Stimulated activated CD8-positive, alpha-beta memory T cell treated with anti-CD3 and anti-CD28 coated beads, Interleukin-12 subunit alpha, Interleukin-12 subunit beta, amount 100 ng/mL, for 24 hours (primary cell): ENCODE measurements around the gene DMBT1.
"Not testable (repeated sequence)": the region's sequence is repeated elsewhere in the genome, so short reads cannot be mapped to it uniquely, and the experiment has no call there.

Experiments
- DNase-seq: peaks from one replicate; pipeline ENCODE4 v3.0.0-alpha.2; 2020; ENCODE audit errors: extremely low read depth

Gene DMBT1

DNA sequence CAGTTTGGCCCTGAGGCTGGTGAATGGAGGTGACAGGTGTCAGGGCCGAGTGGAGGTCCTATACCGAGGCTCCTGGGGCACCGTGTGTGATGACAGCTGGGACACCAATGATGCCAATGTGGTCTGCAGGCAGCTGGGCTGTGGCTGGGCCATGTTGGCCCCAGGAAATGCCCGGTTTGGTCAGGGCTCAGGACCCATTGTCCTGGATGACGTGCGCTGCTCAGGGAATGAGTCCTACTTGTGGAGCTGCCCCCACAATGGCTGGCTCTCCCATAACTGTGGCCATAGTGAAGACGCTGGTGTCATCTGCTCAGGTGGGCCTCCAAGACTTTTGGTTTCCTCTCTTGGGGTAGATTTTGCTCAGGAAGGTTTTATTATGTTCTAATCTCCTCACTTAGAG lies 25.5 kb downstream of the DMBT1 start:
- not testable (repeated sequence) for DNase-seq

- no peak for DNase-seq
These were observed 26.7 kb downstream of the DMBT1 start for GRCh38 chr10:122587098-122587760.

GRCh38 chr10:122588381-122588780 lies 27.8 kb downstream of the DMBT1 start:
- no peak for DNase-seq

GRCh38 chr10:122590153-122590552 lies 29.6 kb downstream of the DMBT1 start:
- DNase-seq: no peak

- DNase-seq: no peak
These were observed 31.2 kb downstream of the DMBT1 start for GRCh38 chr10:122591736-122592135.

DNA sequence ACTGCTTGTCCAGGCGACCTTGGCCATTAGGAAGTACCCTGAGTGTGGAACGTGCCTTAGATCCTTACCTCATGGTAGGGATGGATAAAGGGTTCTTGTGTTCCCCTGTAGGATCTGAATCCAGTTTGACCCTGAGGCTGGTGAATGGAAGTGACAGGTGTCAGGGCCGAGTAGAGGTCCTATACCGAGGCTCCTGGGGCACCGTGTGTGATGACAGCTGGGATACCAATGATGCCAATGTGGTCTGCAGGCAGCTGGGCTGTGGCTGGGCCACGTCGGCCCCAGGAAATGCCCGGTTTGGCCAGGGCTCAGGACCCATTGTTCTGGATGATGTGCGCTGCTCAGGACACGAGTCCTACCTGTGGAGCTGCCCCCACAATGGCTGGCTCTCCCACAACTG lies 31.6 kb downstream of the DMBT1 start:
- no peak for DNase-seq

- no peak for DNase-seq
These were observed 57.1 kb downstream of the DMBT1 start for GRCh38 chr10:122617476-122618270.

- DNase-seq: no peak
These were observed 58.1 kb downstream of the DMBT1 start for GRCh38 chr10:122618461-122619165.

- DNase-seq: not testable (repeated sequence)
These were observed 60.4 kb downstream of the DMBT1 start for GRCh38 chr10:122620961-122621360.

DNA sequence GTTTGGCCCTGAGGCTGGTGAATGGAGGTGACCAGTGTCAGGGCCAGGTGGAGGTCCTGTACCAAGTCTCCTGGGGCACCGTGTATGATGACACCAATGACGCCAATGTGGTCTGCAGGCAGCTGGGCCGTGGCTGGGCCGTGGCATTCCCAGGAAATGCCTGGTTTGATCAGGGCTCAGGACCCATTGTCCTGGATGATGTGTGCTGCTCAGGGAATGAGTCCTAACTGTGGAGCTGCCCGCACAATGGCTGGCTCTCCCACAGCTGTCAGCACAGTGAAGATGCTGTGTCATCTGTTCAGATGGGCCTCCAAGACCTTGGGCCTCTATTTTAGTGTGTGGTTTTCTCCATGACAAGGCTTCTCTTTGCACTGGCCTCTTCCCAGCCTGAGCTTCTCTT lies 64.0 kb downstream of the DMBT1 start:
- DNase-seq: no peak

GRCh38 chr10:122630526-122630925 lies 70.0 kb downstream of the DMBT1 start:
- no peak for DNase-seq

GRCh38 chr10:122632031-122632430 lies 71.5 kb downstream of the DMBT1 start:
- no peak for DNase-seq

- DNase-seq: no peak
These were observed 72.0 kb downstream of the DMBT1 start for GRCh38 chr10:122632576-122632975.

DNA sequence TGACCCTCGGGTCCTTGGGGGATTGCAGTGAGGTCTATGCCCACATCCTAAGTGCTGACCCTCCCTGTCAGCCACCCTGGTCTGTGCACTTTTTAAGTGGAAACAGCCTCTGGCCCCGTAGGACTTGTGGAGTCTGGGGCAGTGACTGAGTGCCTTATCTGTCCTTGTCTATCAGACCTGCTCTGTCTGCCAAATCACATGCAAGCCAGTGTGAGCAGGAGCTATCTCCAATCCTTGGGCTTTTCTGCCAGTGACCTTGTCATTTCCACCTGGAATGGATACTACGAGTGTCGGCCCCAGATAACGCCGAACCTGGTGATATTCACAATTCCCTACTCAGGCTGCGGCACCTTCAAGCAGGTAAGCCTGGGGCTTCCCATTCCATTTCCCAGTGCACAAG lies 76.4 kb downstream of the DMBT1 start:
- DNase-seq: no peak

DNA sequence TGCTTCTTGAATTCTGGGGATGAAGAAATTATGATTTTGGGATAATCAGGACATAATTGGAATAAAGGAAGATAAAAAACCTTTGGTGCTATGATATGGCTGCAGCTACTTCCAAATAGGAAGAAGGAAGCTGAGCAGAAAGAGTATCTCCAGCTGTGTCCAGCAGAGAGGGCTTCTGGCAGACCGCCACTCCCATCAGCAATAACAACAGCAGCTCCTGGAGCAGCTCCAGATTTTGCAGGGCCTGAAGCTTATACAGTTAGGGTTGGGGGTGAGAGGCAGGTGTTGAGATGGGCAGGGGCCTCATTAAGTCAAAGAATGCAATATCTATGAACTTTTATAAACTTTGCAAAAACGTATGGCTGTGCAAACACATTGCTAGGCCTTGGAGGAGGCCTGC lies 76.8 kb downstream of the DMBT1 start:
- DNase-seq: no peak

DNA sequence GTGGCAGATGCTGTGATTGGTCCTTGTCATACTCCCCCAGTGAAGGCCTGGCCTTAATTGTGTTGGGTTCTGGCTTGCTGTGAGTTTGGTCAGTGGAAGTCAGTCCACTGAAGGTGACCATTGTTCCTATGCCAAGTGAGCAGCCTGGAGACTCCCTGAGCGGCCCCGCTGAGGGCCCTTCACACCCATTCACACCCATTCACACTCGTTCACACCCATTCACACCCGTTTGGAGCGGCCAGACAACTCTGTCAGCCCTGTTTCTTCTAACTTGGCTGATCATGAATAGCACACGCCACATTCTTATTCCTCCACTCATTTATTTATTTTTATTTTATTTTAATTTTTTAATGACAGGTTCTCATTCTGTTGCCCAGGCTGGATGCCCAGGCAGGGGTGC lies 77.6 kb downstream of the DMBT1 start:
- no peak for DNase-seq

DNA sequence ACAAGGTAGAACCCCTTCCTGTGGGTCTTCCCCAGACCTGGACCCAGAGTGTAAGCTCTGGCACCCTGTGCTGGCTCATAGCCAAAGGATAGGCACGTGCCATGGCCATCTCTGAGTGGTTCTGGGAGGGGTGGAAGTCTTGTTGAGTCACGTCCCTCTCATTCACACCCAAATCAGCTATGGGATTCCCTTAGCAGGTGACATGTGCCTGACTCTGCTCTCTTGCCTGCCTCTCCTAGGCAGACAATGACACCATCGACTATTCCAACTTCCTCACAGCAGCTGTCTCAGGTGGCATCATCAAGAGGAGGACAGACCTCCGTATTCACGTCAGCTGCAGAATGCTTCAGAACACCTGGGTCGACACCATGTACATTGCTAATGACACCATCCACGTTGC lies 79.2 kb downstream of the DMBT1 start:
- no peak for DNase-seq

DNA sequence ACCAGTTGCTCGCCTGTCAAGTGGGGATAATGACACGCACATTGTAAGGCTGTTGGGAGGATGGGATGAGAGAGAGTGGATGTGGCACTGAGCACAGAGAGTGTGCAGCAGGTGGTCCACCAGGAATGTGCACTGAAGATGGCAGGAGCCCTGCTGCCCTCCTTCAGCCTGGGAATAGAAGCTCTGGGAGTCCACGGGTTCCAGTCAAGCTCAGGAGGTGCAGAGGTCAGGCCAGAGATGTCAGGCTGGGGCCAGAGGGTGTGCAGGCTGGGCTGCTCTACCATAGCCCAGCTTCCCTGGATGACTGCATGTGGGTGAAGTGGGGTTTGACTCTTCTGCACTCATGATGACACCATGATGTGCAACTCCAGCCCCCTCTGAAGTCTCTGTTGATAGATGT lies 80.4 kb downstream of the DMBT1 start:
- no peak for DNase-seq

GRCh38 chr10:122642726-122643605 lies 82.4 kb downstream of the DMBT1 start:
- DNase-seq: no peak

DNA sequence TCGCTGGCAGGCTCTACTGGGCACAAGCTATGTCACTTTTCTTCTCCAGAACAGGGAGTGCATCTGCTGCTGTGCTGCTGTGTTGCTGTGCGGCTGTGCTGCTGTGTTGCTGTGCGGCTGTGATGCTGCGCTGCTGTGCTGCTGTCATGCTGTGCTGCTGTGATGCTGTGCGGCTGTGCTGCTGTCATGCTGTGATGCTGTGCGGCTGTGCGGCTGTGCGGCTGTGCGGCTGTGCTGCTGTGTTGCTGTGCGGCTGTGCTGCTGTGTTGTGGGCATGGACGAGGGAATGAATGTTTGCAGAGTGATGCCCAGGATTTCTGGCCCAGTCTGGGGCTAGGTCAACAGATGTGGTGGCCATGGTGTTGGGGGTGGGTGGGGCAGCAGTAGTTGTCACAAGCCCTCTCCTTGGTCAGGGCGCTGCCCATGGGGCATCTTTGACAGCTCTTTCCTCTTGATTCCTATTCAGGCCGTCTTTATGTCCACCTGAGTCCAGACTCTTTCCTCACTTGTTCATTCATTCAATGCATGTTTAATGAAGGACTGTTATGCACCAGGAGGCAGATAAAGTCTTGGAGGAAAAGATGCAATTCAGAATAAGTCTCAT lies 83.5 kb downstream of the DMBT1 start:
- DNase-seq: no peak
